Left colon (tissue), 2 donors: Measurements from ENCODE around the gene C11orf98. TPM values are rescaled to one million over a fixed set of nuclear protein-coding genes. Genes with fewer than 3 reads are reported as not detected.
A peak's percentile ranks its signal among the peaks of the same experiment; 100 is the strongest.
"Not testable (repeated sequence)": the region's sequence is repeated elsewhere in the genome, so short reads cannot be mapped to it uniquely, and the experiment has no call there.

Source experiments
- ATAC-seq: fragments of 200-7000 bp; cut with Tn5 transposase; one replicate; pipeline ENCODE4 v1.9.1; 2020; ENCODE audit warnings: mild to moderate bottlenecking, moderate library complexity
- DNase-seq, 2 donors: peaks; one replicate each; pipeline ENCODE4 v3.0.0-alpha.2; 2020
- intact Hi-C, 2 donors: fragments of 100-400 bp; cut with DNase I in 1 of 2; cut with micrococcal nuclease in 1 of 2; formaldehyde crosslinking; loops; one replicate each; pipeline versions ENCODE4 v1.11.2 to v1.14.0; 2022; cut with DNase I, micrococcal nuclease
- total RNA-seq, 2 donors: library from RNA; stranded (reverse); fragmentation: NEBNext Ultra II Directional; extraction: Animal tissue kit (Norgen Biotek cat#: 25700); gene quantifications; one replicate each; pipeline ENCODE4 v1.2.1, GENCODE V29; 2021
- donor health status: DM: no; HTN: no; CAD: no.
- donor health status: DM: yes; HTN: yes; CAD: no.

Gene C11orf98
- total RNA-seq, 2 donors from 2014 or later, result 53.9 to 65.0 TPM

DNA sequence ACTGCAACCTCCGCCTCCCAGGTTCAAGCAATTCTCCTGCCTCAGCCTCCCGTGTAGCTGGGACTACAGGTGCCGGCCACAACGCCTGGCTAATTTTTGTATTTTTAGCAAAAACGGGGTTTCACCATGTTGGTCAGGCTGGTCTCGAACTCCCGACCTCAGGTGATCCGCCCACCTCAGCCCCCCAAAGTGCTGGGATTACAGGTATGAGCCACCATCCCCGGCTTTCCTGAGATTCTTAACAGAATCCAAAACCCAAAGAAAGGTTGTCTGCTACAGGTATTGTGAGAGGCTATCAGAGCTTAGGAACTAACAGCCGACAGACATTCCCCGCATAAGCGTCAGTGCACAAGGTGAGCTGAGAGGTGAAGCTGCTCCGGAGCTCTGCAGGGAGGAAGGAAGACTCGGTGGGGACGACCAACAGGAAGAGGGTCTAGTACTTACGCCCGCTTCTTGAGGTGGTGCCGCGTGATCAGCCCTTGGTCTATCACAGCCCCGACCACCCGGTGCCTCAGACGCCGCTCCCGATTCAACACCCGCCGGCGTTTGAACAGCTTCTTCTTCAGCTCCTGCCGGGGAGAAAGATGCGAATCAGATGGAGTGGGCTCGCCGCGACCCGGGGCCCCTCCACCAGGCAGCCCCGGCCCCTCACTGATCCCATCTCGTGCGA lies 470 bp downstream of the C11orf98 start:
- peak; percentile 60 for ATAC-seq
- intact Hi-C loops, result no loop called here

DNA sequence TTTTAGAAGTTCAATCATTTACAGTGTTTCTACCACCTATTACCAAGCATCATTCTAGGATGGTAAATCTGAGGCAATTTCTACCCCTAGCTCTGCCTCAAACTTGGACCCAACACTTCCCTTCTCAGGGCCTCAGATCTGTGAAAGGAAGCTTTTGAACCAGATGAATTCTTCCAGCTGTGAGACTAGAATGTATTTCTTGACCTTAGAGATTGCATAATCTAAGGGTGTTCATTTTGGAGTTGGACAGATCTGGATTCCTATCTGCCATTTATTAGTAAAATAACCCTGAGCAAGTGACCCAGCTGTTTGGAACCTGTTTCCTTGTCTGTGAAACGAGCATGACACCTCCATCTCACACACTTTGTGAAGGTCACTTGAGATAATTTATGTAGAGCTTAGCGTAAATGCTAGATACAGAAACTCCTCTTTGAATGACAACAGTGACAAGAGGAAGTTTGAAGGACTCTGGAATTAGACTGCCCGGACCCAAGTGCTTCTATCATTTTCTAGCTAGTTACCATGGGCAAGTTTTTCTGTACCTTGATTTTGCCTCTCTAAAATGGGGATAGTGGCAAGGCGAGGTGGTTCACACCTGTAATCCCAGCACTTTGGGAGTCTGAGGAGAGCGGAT lies 8.1 kb downstream of the C11orf98 start:
- intact Hi-C loops, result no loop called here
- ATAC-seq (no peak), DNase-seq (no peak)

More for the DNA sequence above, 470 bp downstream of the C11orf98 start:
- peak in 1 of 2 donors; percentile 68 for DNase-seq

DNA sequence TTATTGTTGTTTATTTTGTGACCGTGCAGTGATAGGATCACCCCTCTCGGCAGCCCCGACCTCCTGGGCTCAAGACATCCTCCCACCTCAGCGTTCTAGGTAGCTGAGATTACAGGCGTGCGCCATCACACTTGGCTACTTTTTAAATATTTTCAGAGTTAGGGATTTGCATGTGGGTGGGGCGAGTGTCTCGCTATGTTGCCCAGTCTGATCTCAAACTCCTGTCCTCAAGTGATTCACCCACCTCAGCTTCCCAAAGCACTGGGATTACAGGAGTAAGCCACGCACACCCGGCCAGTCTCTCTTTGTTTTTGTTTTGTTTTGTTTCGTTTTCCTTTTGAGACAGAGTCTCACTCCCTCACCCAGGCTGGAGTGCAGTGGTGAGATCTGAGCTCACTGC lies 10.7 kb downstream of the C11orf98 start:
- DNase-seq, result no peak
- intact Hi-C loops, result no loop called here
- ATAC-seq, result no peak

DNA sequence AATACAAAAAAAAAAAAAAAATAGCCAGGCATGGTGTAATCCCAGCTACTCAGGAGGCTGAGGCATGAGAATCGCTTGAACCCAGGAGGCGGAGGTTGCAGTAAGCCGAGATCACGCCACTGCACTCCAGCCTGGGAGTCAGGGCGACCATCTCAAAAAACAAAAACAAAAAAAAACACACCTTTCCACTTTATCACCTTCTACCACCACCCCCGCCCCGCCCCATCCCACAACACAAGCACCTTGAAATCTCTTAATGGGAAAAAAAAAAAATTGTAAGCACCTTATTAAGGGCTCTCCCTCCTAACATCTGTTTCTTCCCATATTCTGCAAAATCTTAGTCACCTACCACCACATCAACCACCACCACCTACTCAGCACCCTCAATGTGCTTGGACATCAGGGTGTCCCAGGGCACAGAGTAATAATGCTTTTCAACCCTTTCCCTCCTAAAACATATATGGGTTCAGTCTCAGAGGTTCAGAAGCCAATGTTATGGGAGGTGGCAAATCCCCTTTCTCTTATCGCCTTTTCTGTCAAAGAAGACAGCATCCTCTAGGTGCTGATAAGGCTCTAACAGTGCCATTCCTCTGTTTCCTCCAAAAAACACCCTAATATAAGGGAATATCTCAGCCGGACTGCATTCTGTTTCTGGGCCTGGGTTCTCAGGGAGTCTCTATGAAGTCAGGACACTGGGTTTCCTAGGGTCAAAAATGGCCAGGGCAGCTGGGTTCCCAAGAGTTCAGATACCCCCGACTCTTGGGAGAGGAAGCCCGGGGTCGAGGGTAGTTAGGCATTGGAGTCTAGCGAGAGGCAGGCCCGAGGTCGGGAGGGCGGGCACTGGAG lies 12.6 kb downstream of the C11orf98 start:
- ATAC-seq (no peak), DNase-seq (no peak)
- intact Hi-C loops, result no loop called here

DNA sequence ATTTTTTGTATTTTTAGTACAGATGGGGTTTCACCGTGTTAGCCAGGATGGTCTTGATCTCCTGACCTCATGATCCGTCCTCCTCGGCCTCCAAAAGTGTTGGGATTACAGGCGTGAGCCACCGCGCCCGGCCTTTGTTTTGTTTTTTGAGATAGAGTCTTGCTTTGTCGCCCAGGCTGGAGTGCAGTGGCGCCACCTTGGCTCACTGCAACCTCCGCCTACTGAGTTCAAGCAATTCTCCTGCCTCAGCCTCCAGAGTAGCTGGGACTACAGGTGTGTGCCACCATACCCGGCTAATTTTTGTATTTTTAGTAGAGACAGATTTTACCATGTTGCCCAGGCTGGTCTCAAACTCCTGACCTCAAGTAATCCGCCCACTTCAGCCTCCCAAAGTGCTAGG lies 14.7 kb downstream of the C11orf98 start:
- DNase-seq, intact Hi-C loops, ATAC-seq: not testable (repeated sequence)

DNA sequence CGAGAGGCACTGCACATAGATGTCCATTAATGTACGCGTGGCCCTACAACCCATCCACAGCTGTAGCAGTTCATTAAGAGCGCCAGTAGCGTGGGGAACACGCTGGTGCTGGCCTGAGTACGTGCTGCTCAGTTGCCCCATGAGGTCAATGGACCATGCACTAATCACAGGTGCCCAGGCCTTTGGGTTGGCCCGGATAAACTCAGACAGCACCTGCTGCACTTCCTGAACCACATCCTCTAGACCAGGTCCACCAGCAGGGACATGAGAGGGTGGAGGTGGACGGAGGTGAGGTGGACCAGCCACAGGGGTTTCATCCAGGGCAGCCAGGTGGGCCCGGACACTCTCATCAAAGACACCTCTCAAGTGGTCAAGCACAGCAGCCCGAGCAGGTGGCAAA lies 15.5 kb downstream of the C11orf98 start:
- intact Hi-C loops, result no loop called here

DNA sequence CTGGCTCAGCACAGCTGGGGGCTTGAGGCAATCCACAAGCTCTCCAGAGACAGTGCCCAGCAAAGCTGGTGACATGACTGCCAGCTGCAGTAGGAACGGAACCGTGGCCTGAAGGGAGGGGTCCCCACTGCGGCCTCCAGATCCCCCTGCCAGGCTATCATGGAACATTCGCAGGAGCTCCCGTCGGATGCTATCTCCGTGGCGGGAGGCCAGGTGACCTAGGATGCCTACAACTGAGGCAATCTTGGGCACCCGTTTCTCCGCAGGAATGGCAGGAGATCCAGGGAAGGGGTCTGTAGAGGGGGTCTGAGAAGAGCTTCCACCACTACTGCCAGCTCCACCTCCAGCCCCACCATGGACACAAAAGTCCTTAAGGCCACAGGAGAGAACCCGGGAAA lies 16.0 kb downstream of the C11orf98 start:
- no peak for DNase-seq

More for the DNA sequence above, 15.5 kb downstream of the C11orf98 start:
- ATAC-seq (no peak), DNase-seq (no peak)

DNA sequence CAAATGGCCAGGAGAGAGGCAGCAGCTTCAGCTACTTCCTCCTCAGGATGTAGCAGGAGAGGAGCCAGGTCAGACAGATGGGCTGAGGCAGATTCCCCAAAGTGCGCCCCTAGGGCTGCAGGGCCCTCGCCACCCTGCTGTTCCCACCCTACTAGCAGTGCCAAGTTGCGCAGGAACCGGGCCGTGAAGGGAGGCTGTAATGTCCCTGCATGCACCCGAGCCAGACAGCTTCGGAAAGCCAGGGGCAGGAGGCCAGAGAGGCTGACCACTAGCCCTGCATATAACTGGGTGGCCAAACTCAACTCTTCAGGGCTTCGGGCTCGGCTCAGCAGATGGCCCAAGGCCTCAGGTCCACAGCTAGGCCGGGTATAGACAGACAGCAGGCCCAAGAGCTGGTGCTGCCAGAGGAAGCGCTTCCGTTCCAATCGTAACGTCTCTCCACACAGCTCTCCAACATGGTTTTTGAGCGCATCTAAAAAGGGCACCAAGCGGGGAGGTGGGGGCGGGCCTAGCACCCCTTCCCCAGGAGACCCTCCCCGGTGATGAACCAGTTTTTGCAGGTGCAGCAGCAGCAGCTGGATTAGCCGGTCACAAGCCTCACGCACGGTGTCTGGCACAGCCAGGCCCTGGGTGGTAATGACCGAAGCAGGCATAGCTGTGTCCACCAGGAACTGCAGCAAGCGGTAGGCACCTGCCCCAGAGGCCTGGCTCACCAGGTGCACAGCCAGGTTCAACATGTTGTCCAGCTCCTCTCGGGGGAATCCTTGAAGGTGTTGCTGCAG lies 16.6 kb downstream of the C11orf98 start:
- DNase-seq, result no peak
- intact Hi-C loops, result no loop called here
- no peak for ATAC-seq

More for the DNA sequence above, 16.0 kb downstream of the C11orf98 start:
- ATAC-seq, result no peak
- intact Hi-C loops, result no loop called here

DNA sequence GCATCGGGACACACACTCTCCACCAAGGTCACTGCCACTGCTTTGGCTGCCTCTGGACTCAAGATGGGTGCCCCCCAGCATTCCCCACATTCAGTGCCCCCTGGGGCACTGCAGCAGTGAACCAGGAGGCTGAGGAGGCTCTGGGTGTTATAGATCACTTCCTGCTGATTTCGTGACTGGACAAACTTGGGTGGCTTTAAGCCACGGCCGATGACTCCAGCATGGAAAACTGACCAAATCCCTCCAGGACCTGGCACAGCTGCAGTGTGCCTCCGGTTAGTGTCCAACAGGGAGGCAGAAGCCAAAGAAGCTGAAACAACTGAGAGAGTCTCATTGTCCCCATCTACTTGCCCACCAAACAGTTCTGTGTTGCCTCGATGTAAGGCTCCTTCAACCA lies 17.4 kb downstream of the C11orf98 start:
- ATAC-seq (no peak), DNase-seq (no peak)
- intact Hi-C loops, result no loop called here

DNA sequence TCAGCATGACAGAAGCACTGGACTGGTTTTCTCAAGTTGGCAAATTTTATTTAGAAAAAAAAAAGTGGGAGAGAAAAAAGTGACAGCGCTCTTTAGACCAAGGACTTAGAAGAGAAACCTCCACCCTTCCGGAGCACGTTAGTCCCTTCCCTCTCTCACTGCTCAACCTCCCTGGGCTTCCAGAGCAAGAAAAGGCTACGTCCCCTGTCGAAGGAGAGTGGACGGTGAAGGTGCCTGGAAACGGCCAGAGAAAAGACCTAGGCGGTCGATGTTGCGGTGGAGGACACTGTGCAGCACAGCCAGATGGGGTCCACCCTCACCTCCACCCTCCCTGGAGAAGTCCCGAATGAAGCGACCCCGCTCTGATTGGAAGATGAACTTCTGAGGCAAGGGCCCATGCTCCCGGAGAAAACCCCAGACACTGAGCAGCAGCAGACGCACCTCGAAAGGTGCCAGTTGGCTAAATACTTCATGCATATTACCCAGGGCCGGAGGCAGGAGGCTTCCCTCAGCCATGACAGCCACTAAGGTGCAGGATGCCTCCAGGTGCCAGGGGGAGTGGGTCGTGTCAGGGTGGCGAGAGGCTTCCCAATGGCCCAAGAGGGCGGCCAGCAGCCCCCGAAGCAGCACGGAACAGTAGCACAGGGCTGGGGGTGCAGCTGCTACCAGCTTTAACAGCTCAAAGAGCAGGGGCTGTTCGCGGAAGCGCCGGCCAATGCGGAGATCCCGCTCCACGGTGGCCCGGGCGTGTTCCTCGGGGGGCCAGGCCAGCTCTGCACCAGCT lies 18.0 kb downstream of the C11orf98 start:
- ATAC-seq, result no peak

DNA sequence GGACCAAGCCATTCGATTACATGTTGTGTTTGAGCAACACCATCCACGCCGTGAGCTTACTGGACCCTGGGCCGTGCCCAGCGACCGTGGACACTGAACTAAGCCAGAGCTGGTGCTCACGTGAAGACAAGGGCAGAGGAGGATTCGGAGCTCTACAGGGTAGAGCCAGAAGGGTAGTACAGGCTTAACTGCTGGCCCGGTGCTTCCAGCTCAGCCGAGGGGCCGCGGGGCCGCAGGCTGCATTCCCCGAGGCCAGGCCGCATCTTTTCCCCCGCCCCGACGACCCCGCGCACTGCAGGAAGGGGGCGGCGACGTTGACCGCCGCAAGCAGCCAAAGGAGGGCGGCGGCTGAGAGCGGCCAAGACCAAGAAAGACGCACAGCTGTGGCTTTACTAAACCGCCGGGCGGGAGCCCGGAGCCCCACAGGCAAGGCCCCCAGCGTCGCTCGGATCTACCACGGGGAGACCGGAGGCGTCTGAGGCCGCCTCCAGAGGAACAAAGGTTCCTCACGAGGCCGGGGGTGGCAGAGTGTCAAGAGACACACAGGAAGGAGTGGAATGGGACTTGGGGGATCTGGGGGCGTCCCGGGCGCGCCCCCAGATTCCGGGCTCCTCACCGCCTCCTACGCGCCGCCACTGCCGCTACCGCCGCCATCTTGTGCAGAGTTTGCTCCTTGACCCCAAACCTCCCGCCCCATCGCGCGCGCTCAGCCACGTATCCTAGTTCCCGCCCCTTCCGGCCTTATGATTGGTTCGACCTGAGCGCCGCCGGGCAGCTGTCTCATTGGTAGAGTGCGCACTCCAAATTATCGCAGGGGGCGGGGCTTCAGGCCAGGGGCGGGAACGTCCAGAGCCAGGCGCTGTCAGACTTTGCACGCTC lies 18.8 kb downstream of the C11orf98 start, which contains the start of gene GANAB:
TSS of gene GANAB (minus strand) at position 668 of the 879 bp plus-strand sequence. CDS start at position 654, 14 bp downstream.
- intact Hi-C loops, result no loop called here
- ATAC-seq, result peak; percentile 98
- peak; percentile 99 to 100 for DNase-seq

More for the DNA sequence above, 18.0 kb downstream of the C11orf98 start:
- intact Hi-C loops, result no loop called here
- no peak for DNase-seq

DNA sequence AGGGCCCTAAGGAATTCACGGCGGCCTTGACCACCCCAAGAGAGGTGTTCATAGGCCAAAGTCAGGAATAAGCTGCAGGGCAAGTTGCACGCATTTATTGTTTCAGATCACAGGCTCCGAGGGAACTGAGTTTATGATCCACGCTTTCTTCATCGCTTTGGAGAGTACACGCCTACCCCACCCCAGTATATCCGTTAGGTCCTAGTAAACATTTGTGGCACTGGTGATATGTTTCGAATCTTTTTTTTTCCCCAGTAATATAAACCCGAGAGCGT lies 19.4 kb downstream of the C11orf98 start:
- intact Hi-C loops, result no loop called here
- DNase-seq (no peak), ATAC-seq (peak; percentile 32)

DNA sequence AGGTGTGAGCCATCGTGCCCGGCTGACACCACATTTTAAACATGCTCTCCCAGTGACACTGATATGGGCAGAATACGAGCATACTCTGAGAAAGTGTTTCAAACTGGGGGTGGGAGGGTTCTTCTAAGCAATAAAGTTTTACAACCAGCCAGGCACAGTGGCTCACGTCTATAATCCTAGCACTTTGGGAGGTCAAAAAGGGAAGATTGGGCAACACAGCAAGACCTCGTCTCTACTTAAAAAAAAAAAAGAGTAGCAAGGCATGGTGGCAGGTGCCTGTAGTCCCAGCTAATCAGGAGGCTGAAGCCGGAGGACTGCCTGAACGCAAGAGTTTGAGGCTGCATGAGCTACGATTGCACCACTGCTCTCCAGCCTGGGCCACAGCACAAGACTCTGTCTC lies 20.8 kb downstream of the C11orf98 start:
- DNase-seq (no peak), ATAC-seq (no peak)
- intact Hi-C loops, result no loop called here

DNA sequence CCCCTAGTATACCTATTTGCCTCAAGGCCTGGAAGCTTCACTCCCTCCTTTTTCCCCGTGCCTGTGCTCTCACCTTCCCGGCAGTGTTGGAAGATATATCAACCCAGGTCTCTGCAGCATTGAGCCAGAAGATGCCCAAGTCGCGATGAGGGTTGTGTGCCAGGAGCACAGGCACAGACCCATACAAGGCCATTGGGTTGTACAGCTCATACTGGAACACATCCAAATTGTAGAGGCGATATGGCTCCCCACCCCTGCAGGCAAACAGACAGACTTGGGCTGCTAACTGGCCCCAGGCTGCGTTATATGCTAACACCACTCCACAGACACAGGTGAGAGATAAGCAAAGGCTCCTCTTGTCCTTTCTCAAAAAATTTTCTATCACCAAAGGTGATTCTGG lies 32.5 kb downstream of the C11orf98 start:
- DNase-seq (no peak), ATAC-seq (peak; percentile 51)
- intact Hi-C loops, result no loop called here

DNA sequence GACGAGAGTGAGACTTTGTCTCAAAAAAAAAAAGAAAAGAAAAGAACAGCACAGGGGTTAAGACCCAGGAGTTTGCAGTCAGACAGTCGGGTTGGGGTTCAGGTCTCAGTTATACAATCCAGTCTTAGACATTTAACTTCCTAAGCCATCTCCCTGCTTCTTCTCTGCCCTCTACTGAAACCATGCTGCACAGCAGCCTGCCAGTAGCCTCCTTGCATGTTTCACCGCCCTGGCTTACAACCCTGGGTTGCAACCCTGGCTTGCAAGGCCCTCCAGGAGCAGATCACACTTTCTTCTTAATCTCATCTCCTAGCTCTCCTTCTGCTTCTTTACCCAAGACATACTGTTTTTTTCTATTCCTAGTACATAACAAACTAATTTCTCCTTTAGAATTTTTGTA lies 37.3 kb downstream of the C11orf98 start:
- intact Hi-C loops, result no loop called here
- ATAC-seq (no peak), DNase-seq (no peak)

DNA sequence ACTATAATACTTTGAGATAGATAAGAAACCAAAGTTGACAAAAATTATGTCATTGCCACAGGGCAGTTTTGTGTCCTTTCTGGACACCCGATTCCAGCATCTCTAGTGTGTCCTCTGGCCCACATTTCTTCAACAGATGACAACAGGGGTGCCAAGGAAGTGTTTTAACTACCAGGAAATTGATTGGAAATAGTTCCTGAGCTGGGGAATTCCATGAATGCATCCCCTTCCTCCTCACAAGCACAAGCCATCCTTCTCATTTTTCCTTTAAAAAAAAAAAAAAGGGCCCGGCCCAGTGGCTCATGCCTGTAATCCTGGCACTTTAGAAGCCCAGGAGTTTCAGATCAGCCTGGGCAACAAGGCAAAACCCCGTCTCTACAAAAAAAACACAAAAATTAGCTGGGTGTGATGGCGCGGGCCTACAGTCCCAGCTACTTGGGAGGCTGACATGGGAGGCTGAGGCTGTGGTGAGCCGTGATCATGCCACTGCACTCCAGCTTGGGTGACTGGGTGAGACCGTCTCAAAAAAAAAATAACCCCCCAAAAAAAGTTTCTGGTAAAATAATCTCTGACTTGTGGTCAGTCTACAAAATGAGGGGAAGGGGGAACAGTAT lies 42.4 kb downstream of the C11orf98 start:
- ATAC-seq, result no peak
- intact Hi-C loops, result no loop called here
- no peak for DNase-seq
